OCI-M1 (cell line): Measurements from ENCODE around the gene KLHL22.

Experiments
- DNase-seq: peaks from one replicate; lab custom pipeline; 2025; lab: John Stamatoyannopoulos, UW

KLHL22 gene

GRCh38 chr22:20446383-20446970, 49.1 kb downstream of the KLHL22 start:
- DNase-seq: no peak

DNA sequence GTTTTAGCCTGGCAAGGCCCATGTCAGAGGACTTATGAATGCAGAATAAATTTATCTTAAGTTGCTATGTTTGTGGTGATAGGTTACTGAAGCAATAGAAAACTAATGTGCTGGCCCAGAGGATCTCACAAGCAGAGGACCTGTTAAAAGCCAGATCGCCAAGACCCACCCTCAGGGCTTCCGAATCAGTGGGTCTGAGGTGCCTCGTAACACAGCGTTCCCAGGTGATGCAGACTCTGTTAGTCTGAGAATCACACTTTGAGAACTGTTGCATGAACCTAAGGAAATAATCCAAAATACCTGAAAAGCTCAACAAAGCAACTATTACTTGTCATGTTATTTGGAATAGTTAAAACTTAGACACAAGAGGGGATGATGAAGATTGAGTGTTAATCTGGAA, 51.3 kb downstream of the KLHL22 start:
- DNase-seq: no peak

DNA sequence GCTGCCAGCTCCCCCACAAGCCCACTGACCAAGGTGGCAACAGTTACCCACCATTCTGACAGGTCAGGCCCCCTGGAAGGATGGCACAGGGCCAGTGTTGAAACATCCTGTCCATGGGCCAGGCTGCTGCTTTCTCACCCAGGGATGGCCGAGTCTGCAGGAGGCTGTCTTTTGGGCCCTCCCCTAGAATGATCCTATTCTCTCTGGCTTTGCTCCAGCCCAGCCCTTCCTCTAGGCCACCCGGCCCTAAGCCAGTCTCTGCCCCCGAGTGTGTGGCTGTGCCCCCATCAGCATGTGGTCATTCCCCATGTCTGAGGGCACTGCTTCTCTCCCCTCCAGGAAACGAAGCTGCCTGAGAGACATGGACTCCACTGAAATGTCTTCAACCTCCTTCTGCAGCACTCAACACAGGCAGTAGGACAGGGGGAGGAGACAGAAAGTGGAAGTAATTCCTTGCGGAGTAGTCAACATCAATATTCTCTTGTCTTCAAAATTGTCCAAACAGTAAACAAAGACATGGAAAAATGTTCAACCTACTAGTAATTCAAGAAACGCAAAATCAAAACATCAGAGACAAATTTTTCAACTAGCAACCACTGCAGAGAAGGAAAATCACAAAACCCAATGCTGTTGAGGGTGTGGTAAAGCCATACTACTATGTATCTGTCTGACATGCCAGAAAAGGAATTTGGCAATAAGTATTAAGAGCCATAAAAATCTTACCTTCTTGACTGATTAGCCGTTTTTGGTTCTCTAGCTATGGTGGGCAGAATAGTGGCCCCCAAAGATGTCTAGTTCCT, 52.9 kb downstream of the KLHL22 start:
- no peak for DNase-seq

- DNase-seq: no peak
Measured at GRCh38 chr22:20441631-20442484, 53.7 kb downstream of the KLHL22 start.

GRCh38 chr22:20440637-20441591, 54.7 kb downstream of the KLHL22 start:
- DNase-seq: no peak

DNA sequence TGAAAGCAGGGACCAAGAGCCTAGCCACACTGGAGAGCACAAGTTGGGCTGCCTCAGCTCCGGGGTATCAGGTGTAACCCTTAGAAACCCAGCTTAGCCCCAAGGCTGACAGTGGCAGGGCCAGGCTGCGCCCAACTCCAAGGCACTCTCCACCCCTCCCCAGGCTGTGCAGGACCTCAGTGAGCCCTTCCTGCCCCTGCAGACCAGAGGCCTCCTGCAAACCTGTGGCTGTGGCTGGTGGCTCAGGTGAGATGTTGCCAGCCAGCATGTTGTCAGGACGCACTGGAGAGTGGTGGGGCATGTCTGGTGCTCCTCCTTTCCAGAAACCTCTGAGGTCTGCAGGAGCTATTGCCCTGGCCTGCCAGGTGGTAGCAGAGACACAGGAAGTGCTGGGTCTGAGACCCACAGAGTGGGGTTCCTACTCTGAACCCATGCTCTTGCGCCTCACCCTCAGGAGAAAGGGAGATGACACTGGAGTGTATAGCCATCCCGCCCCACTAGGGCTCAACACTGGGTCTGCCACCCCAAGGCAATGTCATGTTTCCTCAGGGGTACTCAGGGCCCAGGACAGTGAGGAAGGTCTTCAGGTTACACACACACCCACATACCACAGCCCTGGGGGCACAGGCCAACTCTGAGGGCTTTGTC, 55.5 kb downstream of the KLHL22 start:
- no peak for DNase-seq

GRCh38 chr22:20439556-20439927, 56.1 kb downstream of the KLHL22 start:
- DNase-seq: no peak

GRCh38 chr22:20438678-20439492, 56.7 kb downstream of the KLHL22 start:
- DNase-seq: no peak

DNA sequence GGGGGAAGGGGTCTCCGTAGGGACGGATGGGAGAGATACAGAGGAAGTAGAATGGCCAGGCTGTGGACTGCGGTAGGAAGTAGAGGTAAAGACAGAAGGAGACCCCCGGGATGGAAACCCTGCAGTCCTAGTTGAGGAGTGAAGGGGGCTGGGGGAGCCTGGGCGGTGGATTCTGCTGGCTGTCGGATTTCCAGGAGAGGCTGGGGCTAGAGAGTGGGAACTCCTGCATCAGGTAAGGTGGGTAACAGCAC, 57.2 kb downstream of the KLHL22 start:
- DNase-seq: no peak

DNA sequence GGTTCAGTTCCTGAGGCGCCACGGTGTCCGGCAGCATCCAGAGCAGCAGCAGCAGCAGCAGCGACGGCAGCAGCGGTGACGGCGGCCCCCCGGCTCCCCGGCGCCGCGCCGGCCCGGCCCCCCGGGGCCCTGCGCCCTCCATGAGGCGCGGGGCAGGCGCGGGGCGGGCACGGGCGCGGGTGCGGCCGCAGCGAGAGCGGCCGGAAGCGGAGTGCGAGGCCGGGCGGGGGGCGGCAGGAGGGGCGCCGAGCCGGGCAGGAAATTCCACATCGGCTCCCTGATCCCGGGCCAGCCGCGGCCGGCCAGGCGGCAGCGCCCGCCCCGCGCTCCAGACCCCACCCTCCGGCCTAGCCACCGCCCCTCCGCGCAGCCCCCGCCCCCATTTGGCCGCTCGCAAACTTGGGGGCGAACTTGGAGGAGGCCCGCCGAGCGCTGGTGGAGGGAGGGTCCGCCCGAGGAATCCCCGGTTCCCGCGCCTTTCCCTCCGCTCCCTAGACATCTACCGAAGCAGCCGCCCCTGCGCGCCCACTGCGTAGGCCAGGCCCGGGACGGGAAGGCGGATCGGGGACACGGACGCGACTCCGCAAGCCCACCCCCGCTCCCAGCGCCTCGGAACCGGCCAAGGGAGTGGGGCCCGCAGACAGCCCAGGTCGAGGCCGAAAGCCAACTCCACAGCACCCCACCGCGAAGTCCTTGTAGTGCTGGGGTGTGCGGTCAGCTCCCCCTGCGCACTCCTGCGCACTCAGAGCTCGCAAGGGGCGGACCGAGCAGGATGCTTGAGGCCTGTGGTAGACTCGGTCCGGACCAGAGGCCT, 57.8 kb downstream of the KLHL22 start, which contains the start of gene SCARF2:
Gene SCARF2, minus strand, starts transcription at position 213 of the 814 bp plus-strand sequence. Its CDS starts 71 bp downstream, at position 142.
- DNase-seq: no peak

DNA sequence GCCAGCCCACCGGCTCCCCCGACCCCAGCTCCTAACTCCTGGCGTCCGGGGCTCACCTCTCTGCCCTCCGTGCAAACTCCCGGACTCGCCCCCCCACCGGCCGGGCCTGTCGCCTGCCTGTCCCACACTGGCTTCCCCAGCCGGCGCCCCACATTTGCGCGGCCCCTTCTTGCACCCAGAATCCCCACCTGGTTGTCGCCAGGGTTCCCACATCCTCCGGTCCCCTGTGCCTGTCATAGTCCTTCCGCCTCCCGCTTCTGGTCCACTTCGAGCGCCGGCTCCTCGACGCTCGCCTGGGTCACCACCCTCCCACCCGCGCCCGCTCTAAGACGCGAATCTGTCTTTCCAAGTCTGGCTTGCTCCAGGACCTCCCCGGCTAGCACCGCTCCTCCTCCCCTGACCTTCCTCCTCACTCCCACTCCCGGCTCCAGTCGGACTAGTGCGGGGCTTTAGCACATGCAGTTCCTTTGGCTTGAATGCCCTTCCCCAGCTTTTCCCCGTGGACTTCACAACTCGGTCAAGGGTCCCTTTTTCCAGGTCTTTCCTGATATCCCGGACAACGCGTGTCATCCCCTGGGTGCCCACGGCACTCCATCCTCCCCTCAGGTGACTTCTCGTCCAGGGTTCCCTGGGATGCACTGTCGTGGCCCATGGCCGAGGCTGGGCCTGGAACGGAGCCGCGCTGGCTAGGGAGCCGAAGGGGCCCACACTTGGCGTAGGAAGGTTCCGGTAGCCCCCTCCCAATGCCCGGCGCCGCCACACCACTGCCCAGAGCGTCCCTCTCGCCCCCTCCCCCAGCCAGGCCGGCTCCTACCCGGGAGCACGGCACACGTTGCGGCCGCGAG, 58.6 kb downstream of the KLHL22 start:
- no peak for DNase-seq

DNA sequence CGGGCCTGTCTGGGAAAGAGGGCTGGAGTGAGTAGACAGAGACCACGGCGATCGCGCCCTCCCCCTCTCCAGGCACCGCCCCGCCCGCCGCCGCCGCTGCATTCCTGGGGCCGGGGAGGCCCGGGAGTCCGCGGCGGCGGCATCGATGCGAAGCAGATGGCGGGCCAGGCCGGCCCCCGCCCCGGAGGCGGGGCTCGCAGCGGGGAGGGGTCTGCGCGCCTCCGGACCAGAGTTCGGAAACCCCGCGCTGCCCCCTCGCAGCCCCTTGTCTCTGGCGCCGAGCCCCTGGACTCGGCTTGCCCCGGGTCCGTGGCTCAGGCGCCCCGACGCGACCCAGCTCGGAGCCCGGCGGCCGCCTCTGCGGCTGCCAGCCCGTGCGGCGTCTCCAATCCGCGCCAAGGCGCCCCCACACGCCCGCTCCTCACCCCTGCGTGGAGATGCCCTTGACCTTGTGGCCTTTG, 59.3 kb downstream of the KLHL22 start:
- DNase-seq: no peak

DNA sequence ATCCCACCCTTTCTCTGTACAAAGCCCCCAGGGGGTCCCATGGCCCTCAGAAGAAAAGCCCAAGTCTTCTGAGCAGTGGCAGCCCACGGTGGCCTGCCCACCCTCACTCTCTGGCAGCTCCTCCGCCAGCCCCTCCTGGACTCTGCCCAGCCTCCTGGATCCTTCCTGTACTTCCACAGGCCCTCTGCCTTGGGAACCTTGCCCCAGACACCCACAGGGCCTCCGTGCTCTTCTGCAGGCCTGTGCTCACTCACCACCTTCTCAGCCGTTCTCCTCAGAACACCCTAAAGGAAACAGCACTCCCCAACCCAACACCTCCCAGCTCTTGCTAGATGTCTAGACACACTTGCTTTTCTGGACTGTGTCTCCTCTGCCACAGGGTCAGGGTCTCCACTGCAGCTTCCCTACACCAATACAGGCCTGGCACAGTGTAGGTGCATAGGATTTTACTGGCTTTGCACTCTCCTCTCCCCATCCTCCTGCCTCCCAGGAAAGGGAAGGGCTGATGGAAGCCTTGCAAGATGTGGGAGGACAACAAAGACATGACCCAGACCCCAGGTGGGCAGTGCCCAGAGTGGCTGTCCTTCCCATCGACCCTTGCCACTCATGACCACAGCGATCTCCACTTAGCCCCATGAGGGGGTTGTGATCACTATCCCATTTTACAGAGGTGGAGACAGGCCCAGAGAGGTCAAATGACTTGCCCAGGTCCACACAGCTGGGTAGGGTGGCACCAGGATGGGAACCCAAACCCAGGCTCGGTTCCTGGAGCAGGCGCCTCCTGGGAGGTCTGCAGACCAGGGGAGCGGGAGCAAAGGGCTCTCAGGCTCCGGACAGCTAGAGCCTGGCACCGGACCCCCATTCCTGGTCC, 59.9 kb downstream of the KLHL22 start:
- no peak for DNase-seq

DNA sequence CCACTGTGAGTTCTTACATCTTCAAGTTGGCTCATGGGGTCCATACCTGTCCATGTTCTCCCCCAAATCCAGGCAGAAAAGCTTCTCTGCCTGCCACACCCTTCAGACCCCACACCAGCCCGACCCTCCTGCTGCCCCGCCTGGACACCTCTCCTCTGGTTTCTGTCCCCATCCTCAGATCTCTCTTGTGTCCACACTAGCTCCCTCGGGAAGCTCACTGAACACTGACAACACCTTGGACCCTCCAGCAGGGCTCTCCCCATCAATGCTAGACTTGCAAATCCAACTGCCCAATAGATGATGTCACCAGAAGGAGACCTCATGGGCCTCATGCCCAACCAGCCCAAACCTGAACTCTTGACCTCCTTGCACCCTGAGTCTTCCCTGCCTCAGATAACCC, 60.8 kb downstream of the KLHL22 start:
- DNase-seq: no peak

DNA sequence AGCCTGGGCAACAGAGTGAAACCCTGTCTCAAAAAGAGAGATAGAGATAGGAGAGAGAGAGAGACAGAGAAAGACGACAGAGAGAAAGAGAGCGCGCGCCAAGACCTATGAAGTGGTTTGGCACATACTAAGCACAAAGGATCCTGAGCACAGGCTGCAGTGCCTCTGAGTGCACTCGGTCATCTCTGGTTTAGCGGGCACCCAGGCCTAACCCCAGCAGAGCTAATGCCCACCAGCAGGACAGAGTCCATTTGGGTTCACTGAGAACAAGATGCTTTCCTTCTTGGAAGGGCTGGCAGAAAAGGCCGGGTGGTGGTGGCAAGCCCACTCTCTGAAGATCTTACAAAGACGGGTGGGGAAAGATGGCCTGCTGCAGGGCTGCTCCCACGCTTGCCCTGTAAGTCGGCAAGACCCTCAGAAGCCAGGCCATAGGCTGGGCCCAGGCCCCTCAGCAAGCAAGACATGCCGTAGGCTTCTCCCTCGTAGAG, 61.3 kb downstream of the KLHL22 start:
- no peak for DNase-seq

DNA sequence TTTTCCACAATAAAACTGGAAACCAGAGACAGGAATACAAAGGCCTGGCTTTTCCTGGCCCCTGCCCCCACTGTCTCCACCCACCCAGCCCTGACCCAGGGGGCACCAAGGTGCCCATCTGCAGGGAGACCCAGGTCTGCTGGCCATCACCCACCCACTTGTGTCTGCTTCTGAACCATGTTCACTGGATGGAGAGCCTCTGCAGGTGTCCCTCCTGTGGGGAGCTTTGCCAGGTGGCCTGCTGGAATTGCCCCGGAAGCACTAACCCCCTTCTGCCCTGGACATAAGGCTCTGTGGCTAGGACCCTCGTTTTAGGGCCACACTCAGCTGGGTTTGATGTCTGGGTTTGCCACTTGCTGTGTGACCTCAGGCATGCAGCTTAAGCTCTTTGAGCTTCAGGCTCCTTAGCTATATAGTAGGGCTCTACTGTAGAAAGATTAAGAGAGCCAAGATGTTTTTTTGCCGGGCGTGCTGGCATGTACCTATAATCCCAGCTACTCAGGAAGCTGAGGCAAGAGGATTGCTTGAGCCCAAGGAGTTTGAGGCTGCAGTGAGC, 61.8 kb downstream of the KLHL22 start:
- DNase-seq: no peak

DNA sequence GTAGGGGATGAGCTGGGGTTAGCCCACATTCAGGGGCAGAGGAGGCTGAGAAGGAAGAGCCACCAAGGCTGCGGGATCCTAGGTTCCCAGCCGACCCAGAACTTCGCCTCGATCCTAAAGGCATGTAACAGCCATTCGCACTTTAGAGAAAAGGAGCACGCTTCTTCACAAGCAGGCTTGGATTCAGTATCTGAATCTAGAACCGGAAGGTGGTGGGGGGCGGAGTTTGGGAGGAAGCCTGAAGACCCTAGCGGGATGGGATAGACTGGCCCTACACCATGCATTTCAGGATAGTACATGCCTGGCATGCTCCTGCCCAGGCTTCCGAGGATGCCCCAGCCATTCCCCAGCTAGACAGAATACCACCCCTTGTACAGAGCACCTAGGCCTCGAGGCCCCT, 62.4 kb downstream of the KLHL22 start:
- DNase-seq: no peak
